Measurements from ENCODE around the gene VPS18. TPM values are rescaled to one million over a fixed set of nuclear protein-coding genes. Genes with fewer than 3 reads are reported as not detected.

Gene VPS18
- total RNA-seq, 3 donors from 2014 or later, result 14.1 to 21.1 (median 18.0) TPM

DNA sequence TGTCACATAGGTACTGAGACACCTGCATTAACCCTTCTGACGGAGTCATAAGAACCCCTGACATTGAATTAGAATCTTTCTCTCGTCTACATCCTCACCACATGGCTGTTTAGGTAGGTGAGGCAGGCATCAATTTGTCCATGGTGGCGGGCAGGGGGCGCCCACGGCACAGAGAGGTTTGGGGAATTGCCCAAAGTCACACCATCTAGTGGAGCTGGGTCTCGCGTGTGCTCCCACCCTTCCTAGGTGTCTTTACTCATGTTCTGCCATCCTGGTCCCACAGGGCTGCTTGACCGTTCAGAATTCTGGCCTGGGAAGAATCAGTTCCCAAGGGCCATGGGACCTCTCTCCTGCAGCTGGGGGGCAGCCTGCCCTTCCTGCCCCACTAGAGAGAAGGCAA is 20.2 kb downstream of the VPS18 start:
- DNase-seq (no peak), ATAC-seq (no peak)
- Histone ChIP-seq H3K4me1 (ENCODE audit: low read depth) (peaks cover 5% of the 10 kb centered on the region), H3K4me3 (no peak overlapping the region), H3K9me3 (no peaks in the 10 kb centered on the region), H3K36me3 (ENCODE audit: low read depth) (no peaks in the 10 kb centered on the region)
- TF ChIP-seq, protein P1, sequence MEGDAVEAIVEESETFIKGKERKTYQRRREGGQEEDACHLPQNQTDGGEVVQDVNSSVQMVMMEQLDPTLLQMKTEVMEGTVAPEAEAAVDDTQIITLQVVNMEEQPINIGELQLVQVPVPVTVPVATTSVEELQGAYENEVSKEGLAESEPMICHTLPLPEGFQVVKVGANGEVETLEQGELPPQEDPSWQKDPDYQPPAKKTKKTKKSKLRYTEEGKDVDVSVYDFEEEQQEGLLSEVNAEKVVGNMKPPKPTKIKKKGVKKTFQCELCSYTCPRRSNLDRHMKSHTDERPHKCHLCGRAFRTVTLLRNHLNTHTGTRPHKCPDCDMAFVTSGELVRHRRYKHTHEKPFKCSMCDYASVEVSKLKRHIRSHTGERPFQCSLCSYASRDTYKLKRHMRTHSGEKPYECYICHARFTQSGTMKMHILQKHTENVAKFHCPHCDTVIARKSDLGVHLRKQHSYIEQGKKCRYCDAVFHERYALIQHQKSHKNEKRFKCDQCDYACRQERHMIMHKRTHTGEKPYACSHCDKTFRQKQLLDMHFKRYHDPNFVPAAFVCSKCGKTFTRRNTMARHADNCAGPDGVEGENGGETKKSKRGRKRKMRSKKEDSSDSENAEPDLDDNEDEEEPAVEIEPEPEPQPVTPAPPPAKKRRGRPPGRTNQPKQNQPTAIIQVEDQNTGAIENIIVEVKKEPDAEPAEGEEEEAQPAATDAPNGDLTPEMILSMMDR (IDR thresholded peaks at IDR 0.05), result no peak
- intact Hi-C loops (cut with DNase I, micrococcal nuclease), result no loop called here

DNA sequence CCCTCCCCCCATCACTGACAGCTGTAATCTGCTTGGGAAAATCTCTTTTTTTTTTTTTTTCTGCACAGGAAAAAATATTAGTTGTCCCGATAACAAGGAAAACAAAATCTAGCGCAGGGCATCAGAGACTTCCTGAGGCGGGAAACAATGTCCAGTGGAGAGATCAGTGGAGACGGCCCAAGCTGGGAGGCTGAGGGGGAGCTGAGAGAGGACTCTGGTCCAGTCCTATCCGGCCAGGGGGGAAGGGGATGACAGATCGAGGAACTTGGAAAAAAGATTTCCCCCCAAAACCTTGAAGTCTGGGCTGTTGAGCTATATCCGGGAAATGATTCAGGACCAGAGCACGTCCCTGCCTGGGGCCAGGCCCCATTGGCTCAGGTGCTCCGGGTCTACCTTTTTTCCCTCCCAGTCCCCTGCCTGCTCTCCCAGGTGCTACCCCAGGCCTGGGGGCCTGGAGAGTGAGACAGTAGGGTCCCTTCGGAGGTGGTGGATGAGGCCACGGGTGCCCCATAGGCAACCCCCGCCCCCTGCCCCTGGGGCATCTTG is 20.9 kb downstream of the VPS18 start:
- TF ChIP-seq, protein P1 (IDR thresholded peaks at IDR 0.05), result no peak
- ATAC-seq, result no peak

DNA sequence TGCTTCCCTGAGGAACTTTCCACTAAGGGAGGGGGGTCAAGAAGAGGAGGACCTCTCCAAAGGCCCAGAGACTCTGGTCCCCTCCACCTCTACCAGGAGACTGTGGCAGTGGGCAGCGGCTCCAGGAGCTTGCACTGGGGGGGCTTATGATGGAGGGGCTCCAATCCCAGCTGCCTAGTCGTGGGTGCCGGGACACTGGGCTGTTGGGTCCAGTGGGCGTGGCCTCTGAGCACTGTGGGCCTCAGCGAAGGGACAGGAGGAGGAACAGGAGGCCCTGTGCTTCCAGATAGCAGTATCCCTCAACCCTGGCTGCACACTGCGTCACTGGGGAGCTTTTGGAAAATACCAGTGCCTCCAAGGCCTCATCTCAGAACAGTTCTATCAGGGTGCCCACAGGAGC is 21.4 kb downstream of the VPS18 start:
- H3K36me3 ChIP-seq (ENCODE audit: low read depth), result no peaks in the 10 kb centered on the region
- TF ChIP-seq, protein P1 (IDR thresholded peaks at IDR 0.05), result no peak
- intact Hi-C loops (cut with DNase I, micrococcal nuclease), result no loop called here
- H3K4me1 ChIP-seq (ENCODE audit: low read depth), result no peaks in the 10 kb centered on the region
- H3K4me3 ChIP-seq, result no peak overlapping the region
- H3K9me3 ChIP-seq, result no peaks in the 10 kb centered on the region
- no peak for DNase-seq
- ATAC-seq, result no peak

More for the DNA sequence above, 20.9 kb downstream of the VPS18 start:
- Histone ChIP-seq H3K36me3 (ENCODE audit: low read depth) (no peaks in the 10 kb centered on the region), H3K4me3 (no peak overlapping the region), H3K4me1 (ENCODE audit: low read depth) (no peaks in the 10 kb centered on the region), H3K9me3 (no peaks in the 10 kb centered on the region)
- intact Hi-C loops (cut with DNase I, micrococcal nuclease), result no loop called here
- DNase-seq, result no peak

DNA sequence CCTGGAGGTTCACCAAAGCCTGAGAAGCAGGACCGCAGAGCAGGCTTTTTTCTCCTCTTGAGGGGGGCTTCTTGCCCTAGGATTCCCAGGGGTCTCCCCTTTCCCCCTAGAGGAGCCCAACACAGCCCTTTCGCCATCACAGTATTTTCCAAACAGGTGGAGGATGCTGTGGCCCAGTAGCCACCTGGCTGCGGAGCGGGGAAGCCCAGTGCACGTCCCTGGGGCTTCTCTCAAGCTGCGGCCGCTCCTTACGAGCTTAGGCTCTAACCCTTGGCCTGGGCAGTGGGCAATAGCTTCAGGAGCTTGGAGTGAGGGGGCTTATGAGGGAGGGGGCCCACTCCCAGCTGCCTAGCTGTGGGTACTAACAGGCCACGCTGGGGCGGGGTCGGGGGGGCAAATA is 23.3 kb downstream of the VPS18 start:
- Histone ChIP-seq H3K4me3 (no peak overlapping the region), H3K4me1 (ENCODE audit: low read depth) (peaks cover 4% of the 10 kb centered on the region), H3K9me3 (no peaks in the 10 kb centered on the region), H3K36me3 (ENCODE audit: low read depth) (no peaks in the 10 kb centered on the region)
- ATAC-seq (no peak), DNase-seq (no peak)
- TF ChIP-seq, protein P1 (IDR thresholded peaks at IDR 0.05), result no peak
- intact Hi-C loops (cut with DNase I, micrococcal nuclease), result no loop called here

DNA sequence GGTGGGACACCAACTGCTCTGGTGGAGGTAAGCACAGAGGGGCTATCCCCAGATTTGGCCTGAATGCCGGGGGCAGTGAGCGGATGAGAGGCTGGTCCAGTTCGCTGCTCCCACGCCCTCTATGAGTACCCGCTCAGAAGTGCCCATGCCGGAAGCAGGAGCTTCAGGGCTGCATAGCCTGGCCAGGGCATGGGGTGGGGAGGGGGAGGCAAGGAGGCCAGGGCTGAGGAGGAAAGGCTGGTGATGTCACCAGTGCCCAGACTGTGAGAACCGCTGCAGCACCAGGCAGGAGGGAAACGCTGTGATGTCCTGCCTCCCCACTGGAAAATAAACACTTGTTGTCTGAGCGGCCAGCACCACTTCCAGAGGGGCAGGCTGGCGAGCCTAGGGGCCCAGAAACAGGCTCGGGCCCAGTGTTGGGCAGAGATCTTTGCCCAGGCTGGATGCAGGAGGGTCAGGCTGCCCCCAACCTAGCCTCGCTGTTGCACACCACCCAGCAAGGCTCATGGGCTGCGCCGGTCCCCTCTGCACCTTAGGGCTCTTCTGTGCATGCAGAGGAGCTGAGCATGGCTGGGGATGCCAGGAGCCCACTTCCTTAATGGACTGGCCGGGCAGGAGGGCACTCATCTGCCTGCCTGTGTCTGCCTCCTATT is 24.0 kb downstream of the VPS18 start:
- Histone ChIP-seq H3K9me3 (no peaks in the 10 kb centered on the region), H3K4me3 (no peak overlapping the region), H3K4me1 (ENCODE audit: low read depth) (peaks cover 10% of the 10 kb centered on the region), H3K36me3 (ENCODE audit: low read depth) (no peaks in the 10 kb centered on the region)
- intact Hi-C loops (cut with DNase I, micrococcal nuclease), result no loop called here
- DNase-seq (no peak), ATAC-seq (peak; percentile 29)
- TF ChIP-seq, protein P1 (IDR thresholded peaks at IDR 0.05), result no peak
